Stimulated activated CD4-positive, alpha-beta T cell treated with anti-CD3 and anti-CD28 coated beads, Interleukin-1b, Interleukin-23, amount 100 ng/mL, for 48 hours (primary cell): ENCODE data around the gene CLDN9.
A peak's percentile ranks its signal among the peaks of the same experiment; 100 is the strongest.

ENCODE experiments used
- DNase-seq: peaks from one replicate; pipeline ENCODE4 v3.0.0-alpha.2; 2020

The CLDN9 gene

GRCh38 chr16:3012828-3013420 lies at the start of gene CLDN9:
CLDN9 (plus strand) TSS chr16:3012923; CDS start chr16:3013363, 440 bp downstream.
- no peak for DNase-seq

GRCh38 chr16:2963074-2963722 lies 49.5 kb upstream of the CLDN9 start:
- no peak for DNase-seq

GRCh38 chr16:2963723-2964474 lies 48.8 kb upstream of the CLDN9 start, which contains the start of gene KREMEN2:
KREMEN2 (plus strand) TSS chr16:2964275; CDS start chr16:2964521, 246 bp downstream.
- no peak for DNase-seq

- peak; percentile 72 for DNase-seq
These were observed 48.0 kb upstream of the CLDN9 start for GRCh38 chr16:2964475-2965336.

GRCh38 chr16:2966043-2966807 lies 46.5 kb upstream of the CLDN9 start:
- DNase-seq: no peak

- no peak for DNase-seq
These were observed 45.9 kb upstream of the CLDN9 start for GRCh38 chr16:2966808-2967191.

GRCh38 chr16:2967211-2967631 lies 45.5 kb upstream of the CLDN9 start:
- no peak for DNase-seq

GRCh38 chr16:2967721-2968161 lies 45.0 kb upstream of the CLDN9 start:
- DNase-seq: no peak

- no peak for DNase-seq
These were observed 44.4 kb upstream of the CLDN9 start for GRCh38 chr16:2968368-2968737.

- peak; percentile 82 for DNase-seq
These were observed 43.8 kb upstream of the CLDN9 start, which contains the start of gene PAQR4 for GRCh38 chr16:2968738-2969544. PAQR4 (plus strand) TSS chr16:2969348; CDS start chr16:2969675, 327 bp downstream.

- DNase-seq: peak; percentile 86
These were observed 42.9 kb upstream of the CLDN9 start for GRCh38 chr16:2969545-2970521.

- DNase-seq: no peak
These were observed 42.2 kb upstream of the CLDN9 start for GRCh38 chr16:2970563-2970962.

- no peak for DNase-seq
These were observed 41.4 kb upstream of the CLDN9 start for GRCh38 chr16:2971134-2971984.

GRCh38 chr16:2971985-2972784 lies 40.5 kb upstream of the CLDN9 start:
- DNase-seq: no peak

- no peak for DNase-seq
These were observed 39.6 kb upstream of the CLDN9 start for GRCh38 chr16:2973093-2973492.

GRCh38 chr16:2973605-2974318 lies 39.0 kb upstream of the CLDN9 start:
- DNase-seq: no peak

GRCh38 chr16:2974319-2975056 lies 38.2 kb upstream of the CLDN9 start:
- no peak for DNase-seq
